Calu3 (cell line): Measurements from ENCODE around the gene NOX4. TPM values are rescaled to one million over a fixed set of nuclear protein-coding genes. Genes with fewer than 3 reads are reported as not detected.
"Not testable (repeated sequence)": the region's sequence is repeated elsewhere in the genome, so short reads cannot be mapped to it uniquely, and the experiment has no call there.

Source experiments
- BruUV-seq: library from RNA; stranded (reverse); fragments of 400-500 nt; replicated peaks from 2 replicates; lab custom pipeline; 2021; lab: Mats Ljungman, UMichigan
- CTCF ChIA-PET: fragments of 300-600 bp; sonication (Branson Sonifier 250); formaldehyde crosslinking; loops from one replicate; lab custom pipeline; 2022; ENCODE audit warnings: antibody characterized with exemption; lab: Charles Lee
- DNase-seq: peaks from one replicate; pipeline ENCODE4 v3.0.0; 2022
- H3K27ac Mint-ChIP-seq: one replicate; pipeline ENCODE4 v1.8.0; 2022; ENCODE audit warnings: mixed read lengths; ENCODE audit not compliant: unreplicated experiment
- H3K27me3 Mint-ChIP-seq: one replicate; pipeline ENCODE4 v1.8.0; 2022; ENCODE audit warnings: mixed read lengths; ENCODE audit not compliant: unreplicated experiment
- H3K36me3 Mint-ChIP-seq: one replicate; pipeline ENCODE4 v1.8.0; 2022; ENCODE audit warnings: mild to moderate bottlenecking, moderate library complexity, mixed read lengths; ENCODE audit not compliant: insufficient read depth, unreplicated experiment
- H3K4me1 Mint-ChIP-seq: one replicate; pipeline ENCODE4 v1.8.0; 2022; ENCODE audit warnings: mild to moderate bottlenecking, low read depth, mixed read lengths; ENCODE audit not compliant: unreplicated experiment
- H3K4me3 Mint-ChIP-seq: one replicate; pipeline ENCODE4 v1.8.0; 2022; ENCODE audit warnings: mild to moderate bottlenecking, low read depth, moderate library complexity, mixed read lengths; ENCODE audit not compliant: unreplicated experiment
- H3K9me3 Mint-ChIP-seq: one replicate; pipeline ENCODE4 v1.8.0; 2022; ENCODE audit warnings: low read depth, mixed read lengths; ENCODE audit not compliant: unreplicated experiment
- CTCF ChIP-seq: fragments of 200-600 bp; IDR thresholded peaks from one replicate; pipeline ENCODE4 v1.8.0; 2022; ENCODE audit warnings: antibody characterized with exemption; ENCODE audit not compliant: unreplicated experiment
- intact Hi-C: fragments of 100-400 bp; cut with micrococcal nuclease; formaldehyde crosslinking; loops from one replicate; pipeline ENCODE4 v1.10.0; 2022; ENCODE audit not compliant: unreplicated experiment
- total RNA-seq: library from RNA; stranded (reverse); gene quantifications from 2 replicates; pipeline ENCODE4 v1.2.3, GENCODE V29; 2022

The NOX4 gene
- total RNA-seq, 1 experiment from 2014 or later = not detected

GRCh38 chr11:89381094-89381493 lies 110.1 kb downstream of the NOX4 start:
- H3K9me3 Mint-ChIP-seq = no peaks in the 10 kb centered on the region
- H3K27ac Mint-ChIP-seq = no peak overlapping the region
- H3K4me3 Mint-ChIP-seq = no peak overlapping the region
- intact Hi-C loops = no loop called here
- no peaks in the 10 kb centered on the region for H3K36me3 Mint-ChIP-seq
- no TSS peak for BruUV-seq
- H3K4me1 Mint-ChIP-seq = peaks cover 11% of the 10 kb centered on the region
- H3K27me3 Mint-ChIP-seq = no peaks in the 10 kb centered on the region
- CTCF ChIA-PET = no interaction called here
- TF ChIP-seq CTCF = no peak
- no peak for DNase-seq

GRCh38 chr11:89379976-89380771 lies 111.0 kb downstream of the NOX4 start:
- H3K27me3 Mint-ChIP-seq, BruUV-seq, CTCF ChIA-PET, H3K36me3 Mint-ChIP-seq, intact Hi-C loops, H3K4me3 Mint-ChIP-seq, DNase-seq, H3K9me3 Mint-ChIP-seq: not testable (repeated sequence)
- peaks cover 11% of the 10 kb centered on the region for H3K4me1 Mint-ChIP-seq
- H3K27ac Mint-ChIP-seq = peak overlapping the region; percentile 59

- H3K4me3 Mint-ChIP-seq, CTCF ChIA-PET, H3K27me3 Mint-ChIP-seq, H3K9me3 Mint-ChIP-seq, H3K36me3 Mint-ChIP-seq, H3K27ac Mint-ChIP-seq, intact Hi-C loops, DNase-seq, BruUV-seq: not testable (repeated sequence)
- peaks cover 11% of the 10 kb centered on the region for H3K4me1 Mint-ChIP-seq
Measured at GRCh38 chr11:89378986-89379385, 112.2 kb downstream of the NOX4 start.

- intact Hi-C loops, DNase-seq, H3K36me3 Mint-ChIP-seq, H3K27ac Mint-ChIP-seq, H3K4me3 Mint-ChIP-seq, H3K4me1 Mint-ChIP-seq, BruUV-seq, H3K9me3 Mint-ChIP-seq, CTCF ChIA-PET, H3K27me3 Mint-ChIP-seq: not testable (repeated sequence)
Measured at GRCh38 chr11:89369356-89369755, 121.8 kb downstream of the NOX4 start.

- CTCF ChIA-PET, DNase-seq, BruUV-seq, H3K27ac Mint-ChIP-seq, intact Hi-C loops, H3K27me3 Mint-ChIP-seq, H3K4me3 Mint-ChIP-seq, H3K9me3 Mint-ChIP-seq, H3K36me3 Mint-ChIP-seq, H3K4me1 Mint-ChIP-seq: not testable (repeated sequence)
Measured at GRCh38 chr11:89364856-89365255, 126.3 kb downstream of the NOX4 start.

- Mint-ChIP-seq H3K4me3 (no peak overlapping the region), H3K27ac (no peak overlapping the region), H3K9me3 (no peaks in the 10 kb centered on the region), H3K4me1 (no peaks in the 10 kb centered on the region), H3K36me3 (no peaks in the 10 kb centered on the region), H3K27me3 (no peaks in the 10 kb centered on the region)
- TF ChIP-seq CTCF = no peak
- intact Hi-C loops = no loop called here
- CTCF ChIA-PET = no interaction called here
- no TSS peak for BruUV-seq
- no peak for DNase-seq
Measured at GRCh38 chr11:89361734-89362133, 129.4 kb downstream of the NOX4 start.

- H3K4me3 Mint-ChIP-seq = not testable (repeated sequence)
Measured at GRCh38 chr11:89359208-89359607, 132.0 kb downstream of the NOX4 start.

More at GRCh38 chr11:89359208-89359607, 132.0 kb downstream of the NOX4 start:
- H3K36me3 Mint-ChIP-seq, DNase-seq, BruUV-seq, H3K27me3 Mint-ChIP-seq, intact Hi-C loops, H3K9me3 Mint-ChIP-seq, CTCF ChIA-PET, H3K27ac Mint-ChIP-seq, H3K4me1 Mint-ChIP-seq: not testable (repeated sequence)
